Chondrocyte (in vitro differentiated cells): ENCODE results near the gene PDK2. TPM values are rescaled to one million over a fixed set of nuclear protein-coding genes. Genes with fewer than 3 reads are reported as not detected.

ENCODE experiments used
- DNase-seq: peaks from one replicate; pipeline ENCODE4 v3.0.0; 2021; ENCODE audit warnings: mixed read lengths, low spot score
- H3K27ac Mint-ChIP-seq: one replicate; pipeline ENCODE4 v1.8.0; 2021; ENCODE audit warnings: mild to moderate bottlenecking, moderate library complexity, mixed read lengths; ENCODE audit not compliant: unreplicated experiment
- H3K27me3 Mint-ChIP-seq: 2 replicates; pipeline ENCODE4 v1.8.0; 2021; ENCODE audit warnings: low read depth, mixed read lengths
- H3K36me3 Mint-ChIP-seq: 2 replicates; pipeline ENCODE4 v1.8.0; 2021; ENCODE audit warnings: low read depth, mixed read lengths
- H3K4me1 Mint-ChIP-seq: 2 replicates; pipeline ENCODE4 v1.8.0; 2021; ENCODE audit warnings: low read depth, mild to moderate bottlenecking, mixed read lengths
- H3K4me3 Mint-ChIP-seq: one replicate; pipeline ENCODE4 v1.8.0; 2021; ENCODE audit warnings: mild to moderate bottlenecking, moderate library complexity, mixed read lengths; ENCODE audit not compliant: unreplicated experiment
- H3K9me3 Mint-ChIP-seq: 2 replicates; pipeline ENCODE4 v1.8.0; 2021; ENCODE audit warnings: low read depth, mixed read lengths
- CTCF ChIP-seq: fragments of 200-600 bp; sonication (generic); IDR thresholded peaks from 2 replicates; pipeline ENCODE4 v1.5.0; 2021; ENCODE audit warnings: antibody characterized with exemption, mild to moderate bottlenecking, moderate library complexity
- total RNA-seq: library from RNA; stranded (reverse); gene quantifications from 3 replicates; pipeline ENCODE4 v1.2.1, GENCODE V29; 2021

The PDK2 gene
- total RNA-seq, 1 donor from 2014 or later: 31.1 TPM

GRCh38 chr17:50075446-50076032 is 19.6 kb upstream of the PDK2 start:
- H3K27me3 Mint-ChIP-seq: no peaks in the 10 kb centered on the region
- peak overlapping the region; percentile 12 for H3K27ac Mint-ChIP-seq
- peaks cover 60% of the 10 kb centered on the region for H3K36me3 Mint-ChIP-seq
- H3K9me3 Mint-ChIP-seq: no peaks in the 10 kb centered on the region
- H3K4me1 Mint-ChIP-seq: peaks cover 12% of the 10 kb centered on the region
- peak; percentile 87 for DNase-seq
- H3K4me3 Mint-ChIP-seq: no peak overlapping the region
- TF ChIP-seq CTCF: no peak

- no peak for TF ChIP-seq CTCF
- H3K36me3 Mint-ChIP-seq: peaks cover 63% of the 10 kb centered on the region
- DNase-seq: no peak
- no peaks in the 10 kb centered on the region for H3K9me3 Mint-ChIP-seq
- H3K4me3 Mint-ChIP-seq: no peak overlapping the region
- H3K27me3 Mint-ChIP-seq: no peaks in the 10 kb centered on the region
- H3K27ac Mint-ChIP-seq: no peak overlapping the region
- peaks cover 14% of the 10 kb centered on the region for H3K4me1 Mint-ChIP-seq
Observed at GRCh38 chr17:50076221-50076590, 18.9 kb upstream of the PDK2 start.

GRCh38 chr17:50076591-50077235 is 18.4 kb upstream of the PDK2 start:
- no peaks in the 10 kb centered on the region for H3K9me3 Mint-ChIP-seq
- DNase-seq: peak; percentile 87
- no peaks in the 10 kb centered on the region for H3K27me3 Mint-ChIP-seq
- H3K4me3 Mint-ChIP-seq: no peak overlapping the region
- no peak for TF ChIP-seq CTCF
- no peak overlapping the region for H3K27ac Mint-ChIP-seq
- peaks cover 14% of the 10 kb centered on the region for H3K4me1 Mint-ChIP-seq
- H3K36me3 Mint-ChIP-seq: peaks cover 63% of the 10 kb centered on the region

- no peaks in the 10 kb centered on the region for H3K27me3 Mint-ChIP-seq
- H3K36me3 Mint-ChIP-seq: peaks cover 62% of the 10 kb centered on the region
- H3K4me3 Mint-ChIP-seq: no peak overlapping the region
- no peaks in the 10 kb centered on the region for H3K9me3 Mint-ChIP-seq
- DNase-seq: peak; percentile 13
- no peak for TF ChIP-seq CTCF
- no peak overlapping the region for H3K27ac Mint-ChIP-seq
- peaks cover 14% of the 10 kb centered on the region for H3K4me1 Mint-ChIP-seq
Observed at GRCh38 chr17:50078430-50078829, 16.7 kb upstream of the PDK2 start.

- peaks cover 56% of the 10 kb centered on the region for H3K36me3 Mint-ChIP-seq
Observed at GRCh38 chr17:50079334-50080095, 15.6 kb upstream of the PDK2 start.

More at GRCh38 chr17:50079334-50080095, 15.6 kb upstream of the PDK2 start:
- H3K27ac Mint-ChIP-seq: peak overlapping the region; percentile 68
- TF ChIP-seq CTCF: peak; percentile 78
- H3K4me1 Mint-ChIP-seq: peaks cover 14% of the 10 kb centered on the region
- H3K27me3 Mint-ChIP-seq: no peaks in the 10 kb centered on the region
- H3K4me3 Mint-ChIP-seq: no peak overlapping the region
- DNase-seq: peak; percentile 79
- H3K9me3 Mint-ChIP-seq: no peaks in the 10 kb centered on the region
